OCI-LY7 (cell line): Measurements from ENCODE around the gene GP1BB.

Experiments used
- EZH2phosphoT487 ChIP-seq: fragments of 200-600 bp; sonication (generic); IDR thresholded peaks from 2 replicates; pipeline ENCODE4 v1.6.1; 2018; ENCODE audit warnings: low read depth, borderline replicate concordance, mild to moderate bottlenecking, mixed run types, antibody characterized with exemption, low read length, moderate library complexity, mixed read lengths
- TF ChIP-seq, protein P1 (sequence below): fragments of 200-600 bp; sonication (generic); conservative IDR thresholded peaks from 2 replicates; pipeline ENCODE4 v1.5.1; 2014; ENCODE audit warnings: mild to moderate bottlenecking, antibody characterized with exemption, low read length, moderate library complexity, mixed read lengths

DNA sequence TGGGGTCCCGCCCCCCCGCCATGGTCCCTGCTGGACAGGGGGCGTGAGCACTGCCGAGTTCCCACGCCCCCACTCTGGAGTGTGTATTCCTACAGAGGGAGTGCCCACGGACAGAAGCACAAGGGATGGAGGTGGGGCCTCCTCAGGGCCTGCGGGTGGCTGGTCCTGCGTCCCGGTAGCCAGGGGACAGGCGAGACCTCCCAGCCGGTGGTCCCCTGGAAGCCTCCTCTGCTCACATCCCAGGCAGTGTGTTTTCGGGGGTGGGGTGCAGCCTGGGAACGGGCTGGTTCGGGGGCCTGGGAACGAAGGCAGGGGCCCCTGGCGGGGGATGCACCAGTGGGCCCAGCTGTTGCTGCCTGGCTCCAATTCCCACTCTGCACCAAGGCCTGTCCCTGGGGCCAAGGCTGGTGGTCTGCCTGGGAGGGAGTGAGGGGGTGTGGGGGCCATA, 16.1 kb downstream of the GP1BB start:
- TF ChIP-seq, protein P1, sequence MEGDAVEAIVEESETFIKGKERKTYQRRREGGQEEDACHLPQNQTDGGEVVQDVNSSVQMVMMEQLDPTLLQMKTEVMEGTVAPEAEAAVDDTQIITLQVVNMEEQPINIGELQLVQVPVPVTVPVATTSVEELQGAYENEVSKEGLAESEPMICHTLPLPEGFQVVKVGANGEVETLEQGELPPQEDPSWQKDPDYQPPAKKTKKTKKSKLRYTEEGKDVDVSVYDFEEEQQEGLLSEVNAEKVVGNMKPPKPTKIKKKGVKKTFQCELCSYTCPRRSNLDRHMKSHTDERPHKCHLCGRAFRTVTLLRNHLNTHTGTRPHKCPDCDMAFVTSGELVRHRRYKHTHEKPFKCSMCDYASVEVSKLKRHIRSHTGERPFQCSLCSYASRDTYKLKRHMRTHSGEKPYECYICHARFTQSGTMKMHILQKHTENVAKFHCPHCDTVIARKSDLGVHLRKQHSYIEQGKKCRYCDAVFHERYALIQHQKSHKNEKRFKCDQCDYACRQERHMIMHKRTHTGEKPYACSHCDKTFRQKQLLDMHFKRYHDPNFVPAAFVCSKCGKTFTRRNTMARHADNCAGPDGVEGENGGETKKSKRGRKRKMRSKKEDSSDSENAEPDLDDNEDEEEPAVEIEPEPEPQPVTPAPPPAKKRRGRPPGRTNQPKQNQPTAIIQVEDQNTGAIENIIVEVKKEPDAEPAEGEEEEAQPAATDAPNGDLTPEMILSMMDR, result no peak
- no peak for TF ChIP-seq EZH2phosphoT487
